CD14-positive monocyte (primary cell): ENCODE data around the gene CFHR2. TPM values are rescaled to one million over a fixed set of nuclear protein-coding genes. Genes with fewer than 3 reads are reported as not detected.

Source experiments
- DNase-seq, 3 donors: peaks; one replicate each; pipeline ENCODE4 v3.0.0-alpha.2; 2011 to 2022
- H2AFZ ChIP-seq: 2 replicates; pipeline ENCODE4 v1.6.0; 2012; ENCODE audit warnings: mild to moderate bottlenecking, low read depth, low read length, inconsistent platforms; ENCODE audit not compliant: insufficient read depth, poor library complexity, severe bottlenecking
- H3K27ac ChIP-seq, 2 donors: 1 replicate in 1 of 2; 2 replicates in 1 of 2; pipeline ENCODE4 v1.5.1; 2012 to 2013; ENCODE audit warnings: low read length in 2 of 2, control low read depth in 1 of 2, inconsistent platforms in 1 of 2, low read depth in 1 of 2, mild to moderate bottlenecking in 1 of 2
- H3K27me3 ChIP-seq, 2 donors: one replicate each; pipeline versions ENCODE4 v1.6.0 to v1.6.1; 2011 to 2013; ENCODE audit warnings: low read length in 2 of 2; ENCODE audit not compliant: control insufficient read depth in 2 of 2, insufficient read depth in 2 of 2
- H3K36me3 ChIP-seq, 2 donors: replicated peaks in 1 of 2; 1 replicate in 1 of 2; 2 replicates in 1 of 2; pipeline versions ENCODE4 v1.5.1 to v1.6.1; 2012 to 2013; ENCODE audit warnings: low read length in 2 of 2, control low read depth in 1 of 2, inconsistent platforms in 1 of 2, mild to moderate bottlenecking in 1 of 2; ENCODE audit not compliant: insufficient read depth in 2 of 2, control insufficient read depth in 1 of 2
- H3K4me1 ChIP-seq, 2 donors: 1 replicate in 1 of 2; 2 replicates in 1 of 2; pipeline versions ENCODE4 v1.5.1 to v1.6.1; 2012 to 2013; ENCODE audit warnings: low read length in 2 of 2, control low read depth in 1 of 2, inconsistent platforms in 1 of 2, mild to moderate bottlenecking in 1 of 2, moderate library complexity in 1 of 2; ENCODE audit not compliant: insufficient read depth in 2 of 2, control insufficient read depth in 1 of 2
- H3K4me2 ChIP-seq: replicated peaks from 2 replicates; pipeline ENCODE3; 2012; ENCODE audit warnings: low read length, moderate library complexity, mild to moderate bottlenecking; ENCODE audit not compliant: poor library complexity, severe bottlenecking; ENCODE audit errors: extremely low read depth
- H3K4me3 ChIP-seq, 3 experiments: fragments of 200-600 bp in 1 of 3; sonication (generic) in 1 of 3; replicated peaks in 1 of 3; 1 replicate in 2 of 3; 2 replicates in 1 of 3; pipeline ENCODE4 v1.5.1; 2011 to 2013; ENCODE audit warnings: low read length in 3 of 3, mild to moderate bottlenecking in 3 of 3, control low read depth in 2 of 3, low read depth in 2 of 3, inconsistent platforms in 1 of 3, moderate library complexity in 1 of 3
- H3K79me2 ChIP-seq: 2 replicates; pipeline ENCODE4 v1.6.0; 2012; ENCODE audit warnings: mild to moderate bottlenecking, control low read depth, inconsistent platforms, low read length, moderate library complexity; ENCODE audit not compliant: insufficient read depth
- H3K9ac ChIP-seq: 2 replicates; pipeline ENCODE4 v1.6.0; 2017; ENCODE audit warnings: low read length, mild to moderate bottlenecking; ENCODE audit not compliant: insufficient read depth, poor library complexity, severe bottlenecking
- H3K9me3 ChIP-seq, 2 donors: replicated peaks in 1 of 2; 1 replicate in 1 of 2; 2 replicates in 1 of 2; pipeline versions ENCODE4 v1.5.1 to v1.6.1; 2012 to 2013; ENCODE audit warnings: low read length in 2 of 2, control low read depth in 1 of 2; ENCODE audit not compliant: control insufficient read depth in 1 of 2, insufficient read depth in 1 of 2
- H4K20me1 ChIP-seq: 2 replicates; pipeline ENCODE4 v1.6.0; 2012; ENCODE audit warnings: mild to moderate bottlenecking, low read length, control low read depth, moderate library complexity; ENCODE audit not compliant: insufficient read depth
- H3K27ac Mint-ChIP-seq, 7 donors: one replicate each; pipeline ENCODE4 v1.8.0; 2020; ENCODE audit warnings: mild to moderate bottlenecking in 7 of 7, mixed read lengths in 7 of 7, moderate library complexity in 6 of 7, inconsistent platforms in 2 of 7
- H3K27me3 Mint-ChIP-seq, 3 donors: one replicate each; pipeline ENCODE4 v1.8.0; 2021 to 2022; ENCODE audit warnings: low read depth in 3 of 3, mild to moderate bottlenecking in 3 of 3, mixed read lengths in 3 of 3, moderate library complexity in 3 of 3, inconsistent platforms in 1 of 3
- H3K36me3 Mint-ChIP-seq, 2 donors: one replicate each; pipeline ENCODE4 v1.8.0; 2020; ENCODE audit warnings: mixed read lengths in 2 of 2, inconsistent platforms in 1 of 2, mild to moderate bottlenecking in 1 of 2
- H3K4me1 Mint-ChIP-seq: one replicate; pipeline ENCODE4 v1.8.0; 2020; ENCODE audit warnings: mild to moderate bottlenecking, mixed read lengths
- H3K4me3 Mint-ChIP-seq, 2 donors: one replicate each; pipeline ENCODE4 v1.8.0; 2020; ENCODE audit warnings: mild to moderate bottlenecking in 2 of 2, mixed read lengths in 2 of 2, moderate library complexity in 1 of 2
- H3K9me3 Mint-ChIP-seq, 7 donors: one replicate each; pipeline ENCODE4 v1.8.0; 2020 to 2022; ENCODE audit warnings: mixed read lengths in 7 of 7, mild to moderate bottlenecking in 6 of 7, moderate library complexity in 6 of 7, inconsistent platforms in 2 of 7
- CTCF ChIP-seq: fragments of 200-600 bp; IDR thresholded peaks from one replicate; pipeline ENCODE4 v1.8.0; 2022; ENCODE audit warnings: antibody characterized with exemption, mild to moderate bottlenecking
- WGBS: methylation state at CpG from one replicate; pipeline ENCODE4 v1.1.5; 2013; ENCODE audit warnings: missing lambda C conversion rate; ENCODE audit not compliant: insufficient coverage; 5-methylcytosine and 5-hydroxymethylcytosine counted together
- intact Hi-C, 2 donors: fragments of 100-400 bp; cut with micrococcal nuclease; formaldehyde crosslinking; loops; one replicate each; pipeline versions ENCODE4 v1.15.0 to v1.15.1; 2023
- polyA plus RNA-seq, 3 donors: library from polyadenylated mRNA; depleted of rRNA in 1 of 3; unstranded in 2 of 3; stranded (reverse) in 1 of 3; fragments of 300-500 nt in 2 of 3; fragments of >200 nt in 1 of 3; fragmentation: Illumina TruSeq in 2 of 3; gene quantifications; 1 replicate in 2 of 3; 2 replicates in 1 of 3; pipeline ENCODE4 v1.2.3, GENCODE V29; 2012 to 2021

The CFHR2 gene
- polyA plus RNA-seq, 3 donors = not detected

- no peak overlapping the region for H3K4me2 ChIP-seq
- H3K9ac ChIP-seq = no peak overlapping the region
- H4K20me1 ChIP-seq = no peaks in the 10 kb centered on the region
- intact Hi-C loops = no loop called here
- no peak overlapping the region for H3K27ac Mint-ChIP-seq
- H3K27me3 ChIP-seq = no peaks in the 10 kb centered on the region
- no CpG with 5 or more reads among the region's 1 CpG for WGBS
- H3K4me1 Mint-ChIP-seq = no peaks in the 10 kb centered on the region
- no peak overlapping the region for H2AFZ ChIP-seq
- DNase-seq = no peak
- no peaks in the 10 kb centered on the region for H3K79me2 ChIP-seq
- no peaks in the 10 kb centered on the region for H3K36me3 ChIP-seq
- H3K9me3 Mint-ChIP-seq = peaks cover 0 to 1% (median 0%) of the 10 kb centered on the region in 7 donors
- no peak overlapping the region for H3K27ac ChIP-seq
- no peaks in the 10 kb centered on the region for H3K36me3 Mint-ChIP-seq
- no peak overlapping the region for H3K4me3 ChIP-seq
- no peak overlapping the region for H3K4me3 Mint-ChIP-seq
- no peaks in the 10 kb centered on the region for H3K9me3 ChIP-seq
- TF ChIP-seq CTCF = no peak
- H3K27me3 Mint-ChIP-seq = no peaks in the 10 kb centered on the region
- no peaks in the 10 kb centered on the region for H3K4me1 ChIP-seq
Observed at GRCh38 chr1:196970182-196970581, 26.6 kb downstream of the CFHR2 start.

GRCh38 chr1:196976278-196976677 lies 32.7 kb downstream of the CFHR2 start:
- intact Hi-C loops = no loop called here
- Histone ChIP-seq H3K79me2 (no peaks in the 10 kb centered on the region), H3K4me1 (no peaks in the 10 kb centered on the region), H4K20me1 (no peaks in the 10 kb centered on the region), H2AFZ (no peak overlapping the region), H3K4me3 (no peak overlapping the region), H3K36me3 (no peaks in the 10 kb centered on the region), H3K9ac (no peak overlapping the region), H3K4me2 (no peak overlapping the region), H3K27ac (no peak overlapping the region), H3K27me3 (no peaks in the 10 kb centered on the region), H3K9me3 (no peaks in the 10 kb centered on the region)
- no peak for TF ChIP-seq CTCF
- WGBS = 93% methylated on average over 4 of the region's 4 CpGs
- peaks cover 0 to 2% (median 0%) of the 10 kb centered on the region in 7 donors for H3K9me3 Mint-ChIP-seq
- H3K36me3 Mint-ChIP-seq = no peaks in the 10 kb centered on the region
- no peak overlapping the region for H3K27ac Mint-ChIP-seq
- peaks cover 0 to 2% (median 0%) of the 10 kb centered on the region in 3 donors for H3K27me3 Mint-ChIP-seq
- no peak for DNase-seq
- no peaks in the 10 kb centered on the region for H3K4me1 Mint-ChIP-seq
- no peak overlapping the region for H3K4me3 Mint-ChIP-seq
